Pancreas (tissue), 10 donors: ENCODE results near the gene APOH. TPM values are rescaled to one million over a fixed set of nuclear protein-coding genes. Genes with fewer than 3 reads are reported as not detected.

ENCODE experiments used
- ATAC-seq, 4 donors: fragments of 200-7000 bp; cut with Tn5 transposase; one replicate each; pipeline versions ENCODE4 v1.8.0 to v1.9.1; 2020; ENCODE audit warnings: mild to moderate bottlenecking in 4 of 4, moderate library complexity in 4 of 4
- DNase-seq, 6 donors: peaks; one replicate each; pipeline ENCODE4 v3.0.0-alpha.2; 2020
- FAIRE-seq: peaks from 2 replicates; lab custom pipeline; 2012; peaks lifted over from hg19 to GRCh38; lab: Jason Lieb, UNC
- H3K27ac ChIP-seq, 4 donors: fragments of 200-600 bp; sonication (generic); 1 replicate in 3 of 4; 2 replicates in 1 of 4; pipeline versions ENCODE4 v1.5.0 to v1.8.0; 2020
- H3K27me3 ChIP-seq, 4 donors: fragments of 200-600 bp; one replicate each; pipeline ENCODE4 v1.8.0; 2021
- H3K36me3 ChIP-seq, 3 donors: fragments of 200-600 bp; sonication (generic) in 1 of 3; one replicate each; pipeline versions ENCODE4 v1.5.0 to v1.8.0; 2020 to 2021
- H3K4me1 ChIP-seq, 3 donors: fragments of 200-600 bp; one replicate each; pipeline ENCODE4 v1.8.0; 2021
- H3K4me3 ChIP-seq, 4 donors: fragments of 200-600 bp; sonication (generic) in 2 of 4; one replicate each; pipeline versions ENCODE4 v1.5.0 to v1.8.0; 2020 to 2021
- H3K9me3 ChIP-seq, 4 donors: fragments of 200-600 bp; one replicate each; pipeline ENCODE4 v1.8.0; 2021
- WGBS, 2 donors: extraction: QIAGEN DNeasy Blood & Tissue Kit; methylation state at CpG; one replicate each; pipeline ENCODE4 v1.1.7; 2013; 5-methylcytosine and 5-hydroxymethylcytosine counted together
- intact Hi-C, 3 donors: fragments of 100-400 bp; cut with DNase I; formaldehyde crosslinking; loops; one replicate each; pipeline versions ENCODE4 v1.11.1 to v1.14.2; 2022
- polyA plus RNA-seq, 2 donors: library from polyadenylated mRNA; stranded (reverse); fragments of 200-250 nt; gene quantifications; one replicate each; pipeline ENCODE4 v1.2.3, GENCODE V29; 2013
- total RNA-seq, 6 donors: library from RNA; stranded (reverse); fragmentation: NEBNext Ultra II Directional in 4 of 6; extraction: Animal tissue kit (Norgen Biotek cat#: 25700) in 4 of 6; gene quantifications; one replicate each; pipeline versions ENCODE4 v1.2.1 to v1.2.4, GENCODE V29; 2021 to 2023
- TF ChIP-seq, protein P1 (sequence below), 4 donors: fragments of 200-600 bp; sonication (generic) in 3 of 4; IDR thresholded peaks; one replicate each; pipeline versions ENCODE4 v1.5.0 to v1.8.0; 2021; ENCODE audit warnings: antibody characterized with exemption in 4 of 4
- donor health status: healthy with polysubstance abuse.
- donor health status: DM: no; HTN: no; CAD: no; lungs with moderate emphysema.
- donor health status: DM: no; HTN: no; CAD: no.
- donor health status: control.
- donor health status: control.
- donor health status: Bipolar disorder and iron deficiency.
- donor health status: DM: yes; HTN: yes; CAD: no.
- donor health status: DM: no; HTN: no; CAD: no.
- donor health status: DM: no; HTN: no; CAD: no.
- donor health status: DM: yes; HTN: yes; CAD: no.

APOH gene
- total and polyA plus RNA-seq, 8 donors = 3.8 to 68.4 (median 8.2) TPM

DNA sequence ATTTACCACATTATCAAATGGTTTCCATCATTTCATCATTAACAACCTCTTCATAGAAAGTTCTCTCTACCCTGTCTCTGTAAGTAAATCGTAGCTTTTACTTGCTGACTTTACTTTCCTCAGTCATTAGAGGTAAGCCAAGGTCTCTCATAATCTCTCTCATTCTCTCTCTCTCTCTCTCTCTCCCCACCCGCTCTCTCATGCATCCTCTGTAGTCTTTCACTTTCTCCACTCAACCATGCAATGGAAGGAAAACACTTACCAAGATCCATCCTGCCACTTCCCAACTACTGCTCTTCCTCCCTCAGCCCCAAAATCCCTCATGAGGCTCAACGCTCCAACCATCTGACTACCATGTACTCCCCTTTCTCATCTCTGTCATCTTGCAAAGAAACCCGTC is 43.4 kb downstream of the APOH start:
- Histone ChIP-seq H3K36me3 (no peaks in the 10 kb centered on the region), H3K27ac (no peak overlapping the region), H3K4me3 (no peak overlapping the region), H3K27me3 (no peaks in the 10 kb centered on the region), H3K4me1 (peaks cover 0 to 9% (median 6%) of the 10 kb centered on the region in 3 donors), H3K9me3 (no peaks in the 10 kb centered on the region)
- ATAC-seq (no peak), FAIRE-seq (no peak), DNase-seq (no peak)
- intact Hi-C loops = no loop called here
- WGBS, 2 donors = 92 to 95% methylated on average over 4 of the region's 4 CpGs
- TF ChIP-seq, protein P1, sequence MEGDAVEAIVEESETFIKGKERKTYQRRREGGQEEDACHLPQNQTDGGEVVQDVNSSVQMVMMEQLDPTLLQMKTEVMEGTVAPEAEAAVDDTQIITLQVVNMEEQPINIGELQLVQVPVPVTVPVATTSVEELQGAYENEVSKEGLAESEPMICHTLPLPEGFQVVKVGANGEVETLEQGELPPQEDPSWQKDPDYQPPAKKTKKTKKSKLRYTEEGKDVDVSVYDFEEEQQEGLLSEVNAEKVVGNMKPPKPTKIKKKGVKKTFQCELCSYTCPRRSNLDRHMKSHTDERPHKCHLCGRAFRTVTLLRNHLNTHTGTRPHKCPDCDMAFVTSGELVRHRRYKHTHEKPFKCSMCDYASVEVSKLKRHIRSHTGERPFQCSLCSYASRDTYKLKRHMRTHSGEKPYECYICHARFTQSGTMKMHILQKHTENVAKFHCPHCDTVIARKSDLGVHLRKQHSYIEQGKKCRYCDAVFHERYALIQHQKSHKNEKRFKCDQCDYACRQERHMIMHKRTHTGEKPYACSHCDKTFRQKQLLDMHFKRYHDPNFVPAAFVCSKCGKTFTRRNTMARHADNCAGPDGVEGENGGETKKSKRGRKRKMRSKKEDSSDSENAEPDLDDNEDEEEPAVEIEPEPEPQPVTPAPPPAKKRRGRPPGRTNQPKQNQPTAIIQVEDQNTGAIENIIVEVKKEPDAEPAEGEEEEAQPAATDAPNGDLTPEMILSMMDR (IDR thresholded peaks at IDR 0.05) = no peak

DNA sequence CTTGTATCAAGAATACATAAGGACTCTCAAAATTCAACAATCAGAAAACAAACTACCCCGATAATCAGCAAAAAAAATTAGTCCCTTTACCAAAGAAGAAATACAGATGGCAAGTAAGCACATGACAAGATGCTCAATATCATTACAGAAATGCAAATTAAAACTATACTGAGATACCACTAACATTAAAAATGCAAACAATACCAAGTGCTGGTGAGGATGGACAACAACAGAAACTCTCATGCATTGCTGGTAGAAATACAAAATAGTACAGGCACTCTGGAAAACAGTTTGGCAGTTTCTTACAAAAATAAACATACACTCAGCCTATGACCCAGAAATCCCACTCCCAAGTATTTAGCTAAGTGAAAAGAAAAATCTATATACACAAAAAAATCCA is 44.8 kb downstream of the APOH start:
- Histone ChIP-seq H3K4me3 (no peak overlapping the region), H3K27me3 (no peaks in the 10 kb centered on the region), H3K27ac (no peak overlapping the region), H3K9me3 (no peaks in the 10 kb centered on the region), H3K4me1 (no peaks in the 10 kb centered on the region), H3K36me3 (no peaks in the 10 kb centered on the region)
- TF ChIP-seq, protein P1 (IDR thresholded peaks at IDR 0.05) = no peak
- ATAC-seq (no peak), FAIRE-seq (no peak), DNase-seq (no peak)
- 97 to 99% methylated on average over 1 of the region's 1 CpG for WGBS, 2 donors
- intact Hi-C loops = no loop called here

DNA sequence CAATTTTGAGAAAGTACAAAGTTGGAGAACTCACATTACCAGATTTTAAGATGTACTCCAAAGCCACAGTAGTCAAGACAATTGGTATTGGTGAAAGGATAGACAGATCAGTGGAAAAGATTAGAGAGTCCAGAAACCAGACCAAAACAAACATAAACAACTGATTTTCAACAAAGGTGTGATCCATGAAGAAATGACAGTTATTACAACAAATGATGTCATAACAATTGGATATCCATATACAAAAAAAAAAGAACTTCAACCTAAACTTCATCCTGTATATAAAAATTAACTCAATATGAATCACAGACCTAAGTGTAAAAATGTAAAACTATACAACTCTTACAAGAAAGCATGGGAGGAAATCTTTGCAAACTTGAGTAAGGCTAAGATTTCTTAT is 45.7 kb downstream of the APOH start:
- Histone ChIP-seq H3K36me3 (no peaks in the 10 kb centered on the region), H3K9me3 (no peaks in the 10 kb centered on the region), H3K27ac (no peak overlapping the region), H3K4me1 (no peaks in the 10 kb centered on the region), H3K27me3 (no peaks in the 10 kb centered on the region), H3K4me3 (no peak overlapping the region)
- FAIRE-seq = no peak
- no peak for ATAC-seq
- intact Hi-C loops = no loop called here
- no peak for DNase-seq
- TF ChIP-seq, protein P1 (IDR thresholded peaks at IDR 0.05) = no peak

- Histone ChIP-seq H3K4me1 (no peaks in the 10 kb centered on the region), H3K4me3 (no peak overlapping the region), H3K27me3 (no peaks in the 10 kb centered on the region), H3K36me3 (no peaks in the 10 kb centered on the region), H3K9me3 (no peaks in the 10 kb centered on the region), H3K27ac (no peak overlapping the region)
- no peak for DNase-seq
- 97% methylated on average over 4 of the region's 4 CpGs for WGBS, 2 donors
- ATAC-seq = no peak
- TF ChIP-seq, protein P1 (IDR thresholded peaks at IDR 0.05) = no peak
- intact Hi-C loops = no loop called here
- no peak for FAIRE-seq
Observed at GRCh38 chr17:66178642-66179041, 50.6 kb downstream of the APOH start.

- Histone ChIP-seq H3K36me3 (no peaks in the 10 kb centered on the region), H3K27ac (no peak overlapping the region), H3K4me3 (no peak overlapping the region), H3K9me3 (no peaks in the 10 kb centered on the region), H3K4me1 (no peaks in the 10 kb centered on the region), H3K27me3 (no peaks in the 10 kb centered on the region)
- intact Hi-C loops = no loop called here
- TF ChIP-seq, protein P1 (IDR thresholded peaks at IDR 0.05) = no peak
- ATAC-seq = peak in 2 of 4 donors; percentile 58 to 63
- FAIRE-seq = no peak
- DNase-seq = no peak
Observed at GRCh38 chr17:66177048-66177447, 52.2 kb downstream of the APOH start.
